ENCODE measurements around the gene G3BP1. TPM values are rescaled to one million over a fixed set of nuclear protein-coding genes. Genes with fewer than 3 reads are reported as not detected.
"Not testable (repeated sequence)": the region's sequence is repeated elsewhere in the genome, so short reads cannot be mapped to it uniquely, and the experiment has no call there.

Gene G3BP1
- total RNA-seq, 2 experiments from 2014 or later: 212 to 221 TPM

- ChIA-PET POLR2A (no interaction called here), CTCF (interaction anchor here (1.3 kb wide), 1 partner anchor 10 kb away, joined by 7 read pairs; no protein-coding TSS in a partner anchor)
- Mint-ChIP-seq H3K27me3 (no peaks in the 10 kb centered on the region), H3K4me1 (peaks cover 65% of the 10 kb centered on the region), H3K36me3 (ENCODE audit: low read depth) (peaks cover 23% of the 10 kb centered on the region), H3K27ac (no peak overlapping the region), H3K4me3 (no peak overlapping the region), H3K9me3 (no peaks in the 10 kb centered on the region)
- DNase-seq: no peak
Observed at GRCh38 chr5:151781201-151781600, 9.4 kb downstream of the G3BP1 start.

- H3K9me3 Mint-ChIP-seq, DNase-seq, CTCF ChIA-PET, POLR2A ChIA-PET, H3K4me3 Mint-ChIP-seq, H3K27ac Mint-ChIP-seq, H3K27me3 Mint-ChIP-seq: not testable (repeated sequence)
- peaks cover 17% of the 10 kb centered on the region for H3K36me3 Mint-ChIP-seq (ENCODE audit: low read depth)
- peaks cover 51% of the 10 kb centered on the region for H3K4me1 Mint-ChIP-seq
Observed at GRCh38 chr5:151783664-151784063, 11.9 kb downstream of the G3BP1 start.

- Mint-ChIP-seq H3K27ac (no peak overlapping the region), H3K27me3 (no peaks in the 10 kb centered on the region), H3K4me3 (no peak overlapping the region), H3K9me3 (no peaks in the 10 kb centered on the region), H3K4me1 (peaks cover 46% of the 10 kb centered on the region), H3K36me3 (ENCODE audit: low read depth) (peaks cover 14% of the 10 kb centered on the region)
- CTCF ChIA-PET: interaction anchor here (1.8 kb wide), 1 partner anchor 13 kb away, joined by 5 read pairs; no protein-coding TSS in a partner anchor
- POLR2A ChIA-PET: no interaction called here
- no peak for DNase-seq
Observed at GRCh38 chr5:151784141-151784540, 12.4 kb downstream of the G3BP1 start.

- no peaks in the 10 kb centered on the region for H3K9me3 Mint-ChIP-seq
- H3K27me3 Mint-ChIP-seq: no peaks in the 10 kb centered on the region
- no peak overlapping the region for H3K4me3 Mint-ChIP-seq
- no peak overlapping the region for H3K27ac Mint-ChIP-seq
- POLR2A ChIA-PET: no interaction called here
- peaks cover 28% of the 10 kb centered on the region for H3K4me1 Mint-ChIP-seq
- peaks cover 30% of the 10 kb centered on the region for H3K36me3 Mint-ChIP-seq (ENCODE audit: low read depth)
- no peak for DNase-seq
- CTCF ChIA-PET: no interaction called here
Observed at GRCh38 chr5:151786468-151786867, 14.7 kb downstream of the G3BP1 start.

GRCh38 chr5:151787817-151788216 is 16.1 kb downstream of the G3BP1 start:
- Mint-ChIP-seq H3K9me3 (no peaks in the 10 kb centered on the region), H3K4me1 (peaks cover 21% of the 10 kb centered on the region), H3K27me3 (no peaks in the 10 kb centered on the region), H3K4me3 (no peak overlapping the region), H3K27ac (no peak overlapping the region), H3K36me3 (ENCODE audit: low read depth) (peaks cover 42% of the 10 kb centered on the region)
- CTCF ChIA-PET: interaction anchor here (0.7 to 3.1 kb wide), 2 partner anchors 12 to 615 kb away, joined by 5 to 20 read pairs; no protein-coding TSS in a partner anchor
- no peak for DNase-seq
- POLR2A ChIA-PET: interaction anchor here (0.8 kb wide), 1 partner anchor 16 kb away, joined by 12 read pairs; no protein-coding TSS in a partner anchor

- H3K27ac Mint-ChIP-seq: no peak overlapping the region
- H3K27me3 Mint-ChIP-seq: no peaks in the 10 kb centered on the region
- peaks cover 23% of the 10 kb centered on the region for H3K4me1 Mint-ChIP-seq
- no peak for DNase-seq
- POLR2A ChIA-PET: no interaction called here
- peaks cover 71% of the 10 kb centered on the region for H3K36me3 Mint-ChIP-seq (ENCODE audit: low read depth)
- CTCF ChIA-PET: no interaction called here
- H3K4me3 Mint-ChIP-seq: no peak overlapping the region
- no peaks in the 10 kb centered on the region for H3K9me3 Mint-ChIP-seq
Observed at GRCh38 chr5:151793358-151793757, 21.6 kb downstream of the G3BP1 start.

- H3K27me3 Mint-ChIP-seq: no peaks in the 10 kb centered on the region
- POLR2A ChIA-PET: no interaction called here
- no peaks in the 10 kb centered on the region for H3K9me3 Mint-ChIP-seq
- H3K4me1 Mint-ChIP-seq: peaks cover 27% of the 10 kb centered on the region
- DNase-seq: no peak
- H3K36me3 Mint-ChIP-seq (ENCODE audit: low read depth): peaks cover 74% of the 10 kb centered on the region
- H3K4me3 Mint-ChIP-seq: no peak overlapping the region
- peak overlapping the region; percentile 11 for H3K27ac Mint-ChIP-seq
- CTCF ChIA-PET: no interaction called here
Observed at GRCh38 chr5:151795426-151795825, 23.7 kb downstream of the G3BP1 start.

GRCh38 chr5:151798674-151799073 is 26.9 kb downstream of the G3BP1 start:
- no peak overlapping the region for H3K4me3 Mint-ChIP-seq
- no peak overlapping the region for H3K27ac Mint-ChIP-seq
- peaks cover 69% of the 10 kb centered on the region for H3K36me3 Mint-ChIP-seq (ENCODE audit: low read depth)
- ChIA-PET CTCF (interaction anchor here (0.7 to 5.5 kb wide), 8 partner anchors 10 to 728 kb away, joined by 3 to 20 read pairs (median 4); partner anchors contain the start of gene G3BP1), POLR2A (no interaction called here)
- H3K9me3 Mint-ChIP-seq: no peaks in the 10 kb centered on the region
- no peaks in the 10 kb centered on the region for H3K27me3 Mint-ChIP-seq
- H3K4me1 Mint-ChIP-seq: peaks cover 26% of the 10 kb centered on the region
- DNase-seq: no peak

GRCh38 chr5:151799407-151799806 is 27.7 kb downstream of the G3BP1 start:
- H3K36me3 Mint-ChIP-seq (ENCODE audit: low read depth): peaks cover 68% of the 10 kb centered on the region

GRCh38 chr5:151800532-151800931 is 28.8 kb downstream of the G3BP1 start:
- Mint-ChIP-seq H3K36me3 (ENCODE audit: low read depth) (peaks cover 70% of the 10 kb centered on the region), H3K27ac (no peak overlapping the region), H3K4me1 (peaks cover 16% of the 10 kb centered on the region), H3K27me3 (no peaks in the 10 kb centered on the region), H3K4me3 (no peak overlapping the region), H3K9me3 (no peaks in the 10 kb centered on the region)
- DNase-seq: no peak
- POLR2A ChIA-PET: no interaction called here
- CTCF ChIA-PET: interaction anchor here (5.5 kb wide), 1 partner anchor 12 kb away, joined by 20 read pairs; no protein-coding TSS in a partner anchor

More at GRCh38 chr5:151799407-151799806, 27.7 kb downstream of the G3BP1 start:
- no peak overlapping the region for H3K27ac Mint-ChIP-seq
- no peaks in the 10 kb centered on the region for H3K9me3 Mint-ChIP-seq
- peaks cover 22% of the 10 kb centered on the region for H3K4me1 Mint-ChIP-seq
- no peak overlapping the region for H3K4me3 Mint-ChIP-seq
- POLR2A ChIA-PET: no interaction called here
- H3K27me3 Mint-ChIP-seq: no peaks in the 10 kb centered on the region
- CTCF ChIA-PET: interaction anchor here (0.7 to 5.5 kb wide), 7 partner anchors 11 to 168 kb away, joined by 3 to 20 read pairs (median 4); partner anchors contain the start of gene G3BP1
- no peak for DNase-seq

GRCh38 chr5:151805414-151806223 is 33.9 kb downstream of the G3BP1 start:
- Mint-ChIP-seq H3K27ac (no peak overlapping the region), H3K9me3 (no peaks in the 10 kb centered on the region), H3K27me3 (no peaks in the 10 kb centered on the region), H3K36me3 (ENCODE audit: low read depth) (peaks cover 77% of the 10 kb centered on the region), H3K4me3 (no peak overlapping the region), H3K4me1 (peaks cover 11% of the 10 kb centered on the region)
- POLR2A ChIA-PET: no interaction called here
- DNase-seq: no peak
- CTCF ChIA-PET: no interaction called here

GRCh38 chr5:151808451-151809169 is 36.9 kb downstream of the G3BP1 start:
- Mint-ChIP-seq H3K4me3 (no peak overlapping the region), H3K9me3 (peaks cover 2% of the 10 kb centered on the region), H3K36me3 (ENCODE audit: low read depth) (peaks cover 81% of the 10 kb centered on the region), H3K4me1 (peaks cover 9% of the 10 kb centered on the region), H3K27me3 (no peaks in the 10 kb centered on the region), H3K27ac (no peak overlapping the region)
- ChIA-PET CTCF (no interaction called here), POLR2A (no interaction called here)
- no peak for DNase-seq

- CTCF ChIA-PET: no interaction called here
- Mint-ChIP-seq H3K4me3 (no peak overlapping the region), H3K36me3 (ENCODE audit: low read depth) (peaks cover 82% of the 10 kb centered on the region), H3K27ac (no peak overlapping the region), H3K27me3 (no peaks in the 10 kb centered on the region), H3K9me3 (peaks cover 2% of the 10 kb centered on the region), H3K4me1 (peaks cover 7% of the 10 kb centered on the region)
- POLR2A ChIA-PET: no interaction called here
- no peak for DNase-seq
Observed at GRCh38 chr5:151810449-151810848, 38.7 kb downstream of the G3BP1 start.
